Esophagus muscularis mucosa (tissue), 4 donors: ENCODE results near the gene CNP.

Source experiments
- CTCF ChIP-seq, 3 experiments: fragments of 200-600 bp in 2 of 3; fragments of 450-650 bp in 1 of 3; sonication (generic) in 2 of 3; IDR thresholded peaks; one replicate each; pipeline ENCODE4 v1.5.1; 2017 to 2019; ENCODE audit warnings: antibody characterized with exemption in 3 of 3, mild to moderate bottlenecking in 2 of 3, moderate library complexity in 1 of 3
- EP300 ChIP-seq: sonication (generic); formaldehyde crosslinking; IDR thresholded peaks from one replicate; pipeline ENCODE4 v1.6.1; 2017; ENCODE audit warnings: antibody characterized with exemption
- POLR2A ChIP-seq: fragments of 450-650 bp; IDR thresholded peaks from one replicate; pipeline ENCODE4 v1.6.1; 2017; ENCODE audit warnings: antibody characterized with exemption, moderate library complexity, mild to moderate bottlenecking, low read depth
- POLR2AphosphoS5 ChIP-seq, 2 donors: sonication (generic); formaldehyde crosslinking; IDR thresholded peaks; one replicate each; pipeline ENCODE4 v1.6.1; 2017; ENCODE audit warnings: antibody characterized with exemption in 2 of 2

GRCh38 chr17:41987642-41988041, 21.0 kb downstream of the CNP start:
- TF ChIP-seq CTCF (IDR thresholded peaks at IDR 0.05) (no peak), POLR2AphosphoS5 (IDR thresholded peaks at IDR 0.05) (no peak), EP300 (no peak), POLR2A (no peak)
